SK-N-SH treated with all-trans-retinoic acid at 6 μM for 48 hours (cell line): ENCODE data around the gene CEP250.

Experiments used
- RARB ChIP-seq: fragments of 250-450 bp; sonication (Bioruptor Pico); IDR thresholded peaks from 2 replicates; pipeline ENCODE4 v1.8.0; 2021; ENCODE audit warnings: mild to moderate bottlenecking, moderate library complexity
- SNAI2 ChIP-seq: fragments of 250-450 bp; sonication (Bioruptor Pico); IDR thresholded peaks from 2 replicates; pipeline ENCODE4 v1.5.0; 2020; ENCODE audit warnings: mild to moderate bottlenecking, moderate library complexity
- ZFP3 ChIP-seq: fragments of 250-450 bp; sonication (Bioruptor Pico); IDR thresholded peaks from 2 replicates; pipeline ENCODE4 v1.5.0; 2020; ENCODE audit warnings: mild to moderate bottlenecking, moderate library complexity
- TF ChIP-seq, protein P1 (sequence below): fragments of 250-450 bp; sonication (Bioruptor Pico); IDR thresholded peaks from 2 replicates; pipeline ENCODE4 v1.8.0; 2021; ENCODE audit warnings: low read depth, mild to moderate bottlenecking, moderate library complexity, borderline replicate concordance

- TF ChIP-seq, protein P1, sequence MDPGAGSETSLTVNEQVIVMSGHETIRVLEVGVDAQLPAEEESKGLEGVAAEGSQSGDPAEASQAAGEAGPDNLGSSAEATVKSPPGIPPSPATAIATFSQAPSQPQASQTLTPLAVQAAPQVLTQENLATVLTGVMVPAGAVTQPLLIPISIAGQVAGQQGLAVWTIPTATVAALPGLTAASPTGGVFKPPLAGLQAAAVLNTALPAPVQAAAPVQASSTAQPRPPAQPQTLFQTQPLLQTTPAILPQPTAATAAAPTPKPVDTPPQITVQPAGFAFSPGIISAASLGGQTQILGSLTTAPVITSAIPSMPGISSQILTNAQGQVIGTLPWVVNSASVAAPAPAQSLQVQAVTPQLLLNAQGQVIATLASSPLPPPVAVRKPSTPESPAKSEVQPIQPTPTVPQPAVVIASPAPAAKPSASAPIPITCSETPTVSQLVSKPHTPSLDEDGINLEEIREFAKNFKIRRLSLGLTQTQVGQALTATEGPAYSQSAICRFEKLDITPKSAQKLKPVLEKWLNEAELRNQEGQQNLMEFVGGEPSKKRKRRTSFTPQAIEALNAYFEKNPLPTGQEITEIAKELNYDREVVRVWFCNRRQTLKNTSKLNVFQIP (CRISPR knock-in tag) = no peak
- TF ChIP-seq RARB (no peak), ZFP3 (no peak), SNAI2 (CRISPR knock-in tag) (no peak)
These were observed 109.5 kb downstream of the CEP250 start for GRCh38 chr20:35564905-35565304.
